ENCODE measurements around the gene CRYGB.

Gene CRYGB, protein sequence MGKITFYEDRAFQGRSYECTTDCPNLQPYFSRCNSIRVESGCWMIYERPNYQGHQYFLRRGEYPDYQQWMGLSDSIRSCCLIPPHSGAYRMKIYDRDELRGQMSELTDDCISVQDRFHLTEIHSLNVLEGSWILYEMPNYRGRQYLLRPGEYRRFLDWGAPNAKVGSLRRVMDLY

DNA sequence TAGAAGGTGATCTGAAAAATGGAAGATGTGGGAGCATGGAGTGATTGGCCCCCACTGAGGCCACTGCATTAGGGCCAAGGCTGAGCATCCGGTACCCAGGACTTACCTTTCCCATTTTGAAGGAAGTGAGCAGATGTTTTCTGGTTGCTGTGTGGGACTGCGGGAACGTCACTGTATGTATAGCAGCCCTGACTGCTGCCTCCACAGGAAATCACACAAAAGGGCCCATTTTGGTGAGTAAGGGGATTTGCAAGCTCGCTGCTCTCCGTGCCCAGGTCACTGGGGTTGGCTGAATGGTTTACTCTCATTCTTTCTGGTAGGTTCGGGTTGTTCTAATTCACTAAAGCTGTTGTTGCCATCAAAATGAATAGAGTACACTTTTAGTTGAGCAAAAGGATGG, at the start of gene CRYGB:
TSS of gene CRYGB (minus strand) at position 153 of the 400 bp plus-strand sequence. CDS start at position 115, 38 bp downstream.
- DNase-seq (ENCODE audit: low read depth): no peak
- no peak within 1 kb of the TSS for H3K4me3 ChIP-seq (ENCODE audit: low read depth, low read length)
- TF ChIP-seq, protein P1, sequence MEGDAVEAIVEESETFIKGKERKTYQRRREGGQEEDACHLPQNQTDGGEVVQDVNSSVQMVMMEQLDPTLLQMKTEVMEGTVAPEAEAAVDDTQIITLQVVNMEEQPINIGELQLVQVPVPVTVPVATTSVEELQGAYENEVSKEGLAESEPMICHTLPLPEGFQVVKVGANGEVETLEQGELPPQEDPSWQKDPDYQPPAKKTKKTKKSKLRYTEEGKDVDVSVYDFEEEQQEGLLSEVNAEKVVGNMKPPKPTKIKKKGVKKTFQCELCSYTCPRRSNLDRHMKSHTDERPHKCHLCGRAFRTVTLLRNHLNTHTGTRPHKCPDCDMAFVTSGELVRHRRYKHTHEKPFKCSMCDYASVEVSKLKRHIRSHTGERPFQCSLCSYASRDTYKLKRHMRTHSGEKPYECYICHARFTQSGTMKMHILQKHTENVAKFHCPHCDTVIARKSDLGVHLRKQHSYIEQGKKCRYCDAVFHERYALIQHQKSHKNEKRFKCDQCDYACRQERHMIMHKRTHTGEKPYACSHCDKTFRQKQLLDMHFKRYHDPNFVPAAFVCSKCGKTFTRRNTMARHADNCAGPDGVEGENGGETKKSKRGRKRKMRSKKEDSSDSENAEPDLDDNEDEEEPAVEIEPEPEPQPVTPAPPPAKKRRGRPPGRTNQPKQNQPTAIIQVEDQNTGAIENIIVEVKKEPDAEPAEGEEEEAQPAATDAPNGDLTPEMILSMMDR (IDR thresholded peaks at IDR 0.05; ENCODE audit: low read depth, low read length, missing control alignments): no peak
- in situ Hi-C loops (cut with HindIII; ENCODE audit: low sequenced_read_pairs): no loop called here

DNA sequence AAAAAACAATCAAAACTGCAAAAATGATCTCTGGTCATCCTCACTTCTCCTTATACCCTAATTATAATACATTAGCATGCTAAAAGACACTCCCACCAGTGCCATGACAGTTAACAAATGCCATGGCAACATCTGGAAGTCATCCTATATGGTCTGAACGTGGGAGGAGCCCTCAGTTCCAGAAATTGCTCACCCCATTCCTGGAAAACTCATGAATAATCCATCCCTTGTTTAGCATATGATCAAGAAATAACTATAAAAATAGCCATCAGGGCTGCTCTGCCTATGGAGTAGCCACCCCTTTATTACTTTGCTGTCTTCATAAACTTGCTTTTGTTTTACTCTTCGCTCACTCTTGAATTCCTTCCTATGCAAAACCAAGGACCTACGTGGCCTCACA, 49.6 kb upstream of the CRYGB start:
- in situ Hi-C loops (cut with HindIII; ENCODE audit: low sequenced_read_pairs): no loop called here

DNA sequence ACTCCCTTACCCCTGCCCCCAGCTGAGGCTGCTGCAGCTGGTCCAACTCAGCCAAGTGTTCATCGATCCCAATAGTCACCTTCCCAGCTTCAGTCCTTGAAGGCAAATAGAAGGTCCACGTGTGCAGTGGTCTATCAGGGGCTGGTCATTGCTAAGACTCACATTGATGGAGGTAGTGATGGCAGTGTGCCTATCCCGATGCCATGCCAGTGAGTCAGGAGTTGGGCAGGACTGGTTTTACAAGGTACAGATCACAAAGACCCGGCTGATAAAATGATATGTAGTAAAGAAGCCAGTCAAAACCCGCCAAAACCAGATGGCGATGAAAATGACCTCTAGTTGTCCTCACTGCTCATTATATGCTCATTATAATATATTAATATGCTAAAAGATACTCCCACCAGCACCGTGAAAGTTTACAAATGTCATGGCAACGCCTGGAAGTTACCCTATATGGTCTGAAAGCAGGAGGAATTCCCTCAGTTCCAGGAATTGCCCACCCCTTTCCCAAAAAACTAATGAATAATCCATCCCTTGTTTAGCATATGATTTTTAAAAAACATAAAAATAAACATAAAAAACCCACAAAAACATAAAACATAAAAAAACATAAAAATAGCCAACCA, 46.8 kb upstream of the CRYGB start:
- in situ Hi-C loops (cut with HindIII; ENCODE audit: low sequenced_read_pairs): no loop called here
- TF ChIP-seq, protein P1 (IDR thresholded peaks at IDR 0.05; ENCODE audit: low read depth, low read length, missing control alignments): no peak
- no peak for DNase-seq (ENCODE audit: low read depth)
- no peak overlapping the region for H3K4me3 ChIP-seq (ENCODE audit: low read depth, low read length)

More for the DNA sequence above, 49.6 kb upstream of the CRYGB start:
- TF ChIP-seq, protein P1 (IDR thresholded peaks at IDR 0.05; ENCODE audit: low read depth, low read length, missing control alignments): no peak
- DNase-seq (ENCODE audit: low read depth): no peak
- no peak overlapping the region for H3K4me3 ChIP-seq (ENCODE audit: low read depth, low read length)

DNA sequence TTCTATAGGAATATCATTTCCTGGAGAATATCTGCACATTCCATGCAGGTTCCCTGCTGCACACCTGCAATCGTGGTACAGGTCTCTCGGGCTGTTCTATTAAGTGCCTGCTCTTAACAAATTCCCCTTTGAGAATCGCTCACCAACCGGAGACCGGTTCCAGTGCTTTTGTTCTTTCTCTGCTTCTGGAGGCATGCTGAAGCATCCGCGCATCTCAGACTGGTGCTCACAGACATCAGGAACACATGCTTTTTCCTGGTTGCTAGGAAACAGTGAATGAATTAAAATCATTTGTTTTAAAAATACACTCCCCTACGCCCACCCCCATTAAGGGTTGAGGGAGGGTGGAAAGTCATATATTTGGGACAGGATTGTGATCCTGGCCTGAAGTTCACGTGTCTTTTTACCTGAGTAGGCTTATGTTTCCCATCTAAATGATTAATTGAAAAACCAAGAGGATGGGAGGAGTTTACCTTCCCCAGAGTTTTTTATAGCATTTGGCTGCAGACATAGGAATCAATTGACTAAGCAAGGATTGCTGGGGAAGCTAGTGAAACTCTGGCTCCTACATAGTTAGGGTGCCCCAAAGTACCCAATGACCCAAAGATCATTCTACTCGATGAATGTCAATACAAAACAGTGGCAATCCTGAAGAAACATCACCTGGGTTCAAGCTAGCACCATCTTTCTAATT, 44.0 kb upstream of the CRYGB start, which contains the start of gene C2orf80:
TSS of gene C2orf80 (minus strand) at position 221 of the 694 bp plus-strand sequence. CDS start 3,044 bp downstream, outside the sequence.
- in situ Hi-C loops (cut with HindIII; ENCODE audit: low sequenced_read_pairs): no loop called here
- TF ChIP-seq, protein P1 (IDR thresholded peaks at IDR 0.05; ENCODE audit: low read depth, low read length, missing control alignments): no peak
- no peak for DNase-seq (ENCODE audit: low read depth)
- no peak within 1 kb of the TSS for H3K4me3 ChIP-seq (ENCODE audit: low read depth, low read length)

- in situ Hi-C loops (cut with HindIII; ENCODE audit: low sequenced_read_pairs): no loop called here
- TF ChIP-seq, protein P1 (IDR thresholded peaks at IDR 0.05; ENCODE audit: low read depth, low read length, missing control alignments): no peak
- H3K4me3 ChIP-seq (ENCODE audit: low read depth, low read length): no peak overlapping the region
- DNase-seq (ENCODE audit: low read depth): no peak
These were observed 43.3 kb upstream of the CRYGB start for GRCh38 chr2:208189069-208189809.

- TF ChIP-seq, protein P1 (IDR thresholded peaks at IDR 0.05; ENCODE audit: low read depth, low read length, missing control alignments): no peak
- no peak for DNase-seq (ENCODE audit: low read depth)
- in situ Hi-C loops (cut with HindIII; ENCODE audit: low sequenced_read_pairs): no loop called here
- H3K4me3 ChIP-seq (ENCODE audit: low read depth, low read length): no peak overlapping the region
These were observed 40.9 kb upstream of the CRYGB start for GRCh38 chr2:208186893-208187292.
